Measurements from ENCODE around the gene BCAS3. TPM values are rescaled to one million over a fixed set of nuclear protein-coding genes. Genes with fewer than 3 reads are reported as not detected.

Gene BCAS3
- total RNA-seq, 1 donor from 2014 or later = 14.5 TPM

DNA sequence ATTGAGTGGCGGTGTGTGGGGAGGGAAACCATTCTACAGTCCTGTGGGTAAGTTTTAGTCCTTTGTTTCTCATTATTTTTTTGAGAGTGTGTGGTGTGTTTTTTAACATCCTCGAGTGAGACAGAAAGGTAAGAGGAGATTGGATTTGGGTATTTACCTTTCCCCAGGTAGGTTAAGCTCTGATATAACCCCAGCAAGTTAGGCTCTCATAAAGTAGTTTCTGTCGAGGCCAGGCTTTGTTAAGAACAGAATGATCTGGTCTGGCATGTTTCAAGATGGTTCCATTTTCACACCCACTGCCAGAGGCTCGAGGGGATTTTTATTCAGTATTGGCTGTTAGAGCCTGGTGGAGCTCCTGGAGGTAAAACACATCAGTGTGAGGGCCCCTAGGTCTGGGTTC is 62.9 kb downstream of the BCAS3 start:
- Histone ChIP-seq H3K27ac (ENCODE audit: low read depth, low read length) (no peak overlapping the region), H3K4me3 (ENCODE audit: insufficient read depth, low read depth, low read length) (no peak overlapping the region), H4K20me1 (ENCODE audit: insufficient read depth, low read length) (no peaks in the 10 kb centered on the region), H3K79me2 (ENCODE audit: insufficient read depth, low read length) (no peaks in the 10 kb centered on the region), H3K9me3 (ENCODE audit: insufficient read depth, low read depth, low read length) (no peaks in the 10 kb centered on the region), H3K4me1 (ENCODE audit: insufficient read depth, low read length) (peaks cover 10% of the 10 kb centered on the region), H3K4me2 (ENCODE audit: low read length) (no peak overlapping the region), H3K27me3 (ENCODE audit: insufficient read depth, low read length) (no peaks in the 10 kb centered on the region), H2AFZ (ENCODE audit: low read depth, low read length) (no peak overlapping the region), H3K36me3 (ENCODE audit: insufficient read depth, low read length) (no peaks in the 10 kb centered on the region), H3K9ac (ENCODE audit: low read length) (no peak overlapping the region)
- Mint-ChIP-seq H3K4me1 (ENCODE audit: low read depth, unreplicated experiment) (peaks cover 11% of the 10 kb centered on the region), H3K36me3 (ENCODE audit: low read depth, unreplicated experiment) (peaks cover 4% of the 10 kb centered on the region), H3K27ac (ENCODE audit: unreplicated experiment) (no peak overlapping the region), H3K27me3 (ENCODE audit: low read depth, unreplicated experiment) (no peaks in the 10 kb centered on the region), H3K4me3 (ENCODE audit: unreplicated experiment) (no peak overlapping the region), H3K9me3 (ENCODE audit: unreplicated experiment) (no peaks in the 10 kb centered on the region)
- TF ChIP-seq, protein P1, sequence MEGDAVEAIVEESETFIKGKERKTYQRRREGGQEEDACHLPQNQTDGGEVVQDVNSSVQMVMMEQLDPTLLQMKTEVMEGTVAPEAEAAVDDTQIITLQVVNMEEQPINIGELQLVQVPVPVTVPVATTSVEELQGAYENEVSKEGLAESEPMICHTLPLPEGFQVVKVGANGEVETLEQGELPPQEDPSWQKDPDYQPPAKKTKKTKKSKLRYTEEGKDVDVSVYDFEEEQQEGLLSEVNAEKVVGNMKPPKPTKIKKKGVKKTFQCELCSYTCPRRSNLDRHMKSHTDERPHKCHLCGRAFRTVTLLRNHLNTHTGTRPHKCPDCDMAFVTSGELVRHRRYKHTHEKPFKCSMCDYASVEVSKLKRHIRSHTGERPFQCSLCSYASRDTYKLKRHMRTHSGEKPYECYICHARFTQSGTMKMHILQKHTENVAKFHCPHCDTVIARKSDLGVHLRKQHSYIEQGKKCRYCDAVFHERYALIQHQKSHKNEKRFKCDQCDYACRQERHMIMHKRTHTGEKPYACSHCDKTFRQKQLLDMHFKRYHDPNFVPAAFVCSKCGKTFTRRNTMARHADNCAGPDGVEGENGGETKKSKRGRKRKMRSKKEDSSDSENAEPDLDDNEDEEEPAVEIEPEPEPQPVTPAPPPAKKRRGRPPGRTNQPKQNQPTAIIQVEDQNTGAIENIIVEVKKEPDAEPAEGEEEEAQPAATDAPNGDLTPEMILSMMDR (IDR thresholded peaks at IDR 0.05; ENCODE audit: insufficient read depth, low read depth, low read length) = no peak
- no peak for TF ChIP-seq EZH2 (IDR thresholded peaks at IDR 0.05; ENCODE audit: insufficient read depth, low read length)
- no peak for FAIRE-seq
- no peak for DNase-seq (ENCODE audit: low read depth)

DNA sequence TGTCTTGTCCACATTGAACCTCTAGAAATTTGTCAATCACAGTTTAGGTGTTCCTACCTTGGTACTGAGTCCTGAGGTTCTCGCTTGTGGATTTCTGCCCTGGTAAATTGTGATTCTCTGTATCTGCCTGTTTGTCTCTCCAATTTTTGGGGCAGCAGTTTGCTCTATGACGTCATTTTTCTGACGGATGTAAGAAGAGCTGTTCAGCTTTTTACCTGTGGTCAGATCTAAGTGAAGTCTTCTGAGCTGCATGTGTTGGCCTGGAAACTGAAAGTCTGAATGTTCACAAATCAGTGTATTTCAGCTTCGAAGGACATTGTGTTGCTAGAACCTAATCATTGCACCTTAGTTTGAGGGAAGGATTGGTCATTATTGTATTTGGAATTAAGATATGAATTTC is 63.4 kb downstream of the BCAS3 start:
- Histone ChIP-seq H3K36me3 (ENCODE audit: insufficient read depth, low read length) (no peaks in the 10 kb centered on the region), H3K27me3 (ENCODE audit: insufficient read depth, low read length) (no peaks in the 10 kb centered on the region), H3K79me2 (ENCODE audit: insufficient read depth, low read length) (no peaks in the 10 kb centered on the region), H3K9me3 (ENCODE audit: insufficient read depth, low read depth, low read length) (no peaks in the 10 kb centered on the region), H4K20me1 (ENCODE audit: insufficient read depth, low read length) (no peaks in the 10 kb centered on the region), H2AFZ (ENCODE audit: low read depth, low read length) (no peak overlapping the region), H3K4me2 (ENCODE audit: low read length) (no peak overlapping the region), H3K9ac (ENCODE audit: low read length) (no peak overlapping the region), H3K4me1 (ENCODE audit: insufficient read depth, low read length) (peaks cover 10% of the 10 kb centered on the region), H3K27ac (ENCODE audit: low read depth, low read length) (no peak overlapping the region), H3K4me3 (ENCODE audit: insufficient read depth, low read depth, low read length) (no peak overlapping the region)
- DNase-seq (ENCODE audit: low read depth) = no peak
- TF ChIP-seq, protein P1 (IDR thresholded peaks at IDR 0.05; ENCODE audit: insufficient read depth, low read depth, low read length) = no peak
- no peak for TF ChIP-seq EZH2 (IDR thresholded peaks at IDR 0.05; ENCODE audit: insufficient read depth, low read length)
- FAIRE-seq = no peak
- Mint-ChIP-seq H3K9me3 (ENCODE audit: unreplicated experiment) (no peaks in the 10 kb centered on the region), H3K27me3 (ENCODE audit: low read depth, unreplicated experiment) (no peaks in the 10 kb centered on the region), H3K4me3 (ENCODE audit: unreplicated experiment) (no peak overlapping the region), H3K36me3 (ENCODE audit: low read depth, unreplicated experiment) (peaks cover 4% of the 10 kb centered on the region), H3K27ac (ENCODE audit: unreplicated experiment) (no peak overlapping the region), H3K4me1 (ENCODE audit: low read depth, unreplicated experiment) (peaks cover 11% of the 10 kb centered on the region)

DNA sequence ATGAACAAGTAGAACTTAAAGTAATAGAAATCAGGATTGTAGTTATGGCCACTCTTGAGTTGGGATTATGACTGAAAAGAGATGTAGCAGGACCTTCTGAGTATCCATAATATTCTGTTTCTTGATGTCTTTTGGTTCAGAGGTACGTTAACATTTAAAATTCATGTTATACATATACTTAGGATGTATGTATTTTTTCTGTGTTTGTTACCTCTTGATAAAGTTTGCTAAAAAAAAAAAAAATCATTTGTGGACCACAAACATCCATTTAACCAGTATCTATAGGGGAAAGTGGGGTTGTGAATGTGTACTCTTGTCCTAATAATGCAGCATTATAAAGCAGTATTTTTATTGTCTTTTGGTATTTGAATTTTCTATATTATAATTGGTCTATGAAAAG is 65.6 kb downstream of the BCAS3 start:
- Histone ChIP-seq H3K4me1 (ENCODE audit: insufficient read depth, low read length) (peaks cover 10% of the 10 kb centered on the region), H3K27ac (ENCODE audit: low read depth, low read length) (peak overlapping the region; percentile 70), H4K20me1 (ENCODE audit: insufficient read depth, low read length) (no peaks in the 10 kb centered on the region), H3K9ac (ENCODE audit: low read length) (peak overlapping the region; percentile 71), H3K4me2 (ENCODE audit: low read length) (peak overlapping the region; percentile 84), H3K36me3 (ENCODE audit: insufficient read depth, low read length) (no peaks in the 10 kb centered on the region), H3K4me3 (ENCODE audit: insufficient read depth, low read depth, low read length) (peak overlapping the region; percentile 35), H3K79me2 (ENCODE audit: insufficient read depth, low read length) (no peaks in the 10 kb centered on the region), H2AFZ (ENCODE audit: low read depth, low read length) (peak overlapping the region; percentile 59), H3K27me3 (ENCODE audit: insufficient read depth, low read length) (no peaks in the 10 kb centered on the region), H3K9me3 (ENCODE audit: insufficient read depth, low read depth, low read length) (no peaks in the 10 kb centered on the region)
- peaks cover 16% of the 10 kb centered on the region for H3K4me1 Mint-ChIP-seq (ENCODE audit: low read depth, unreplicated experiment)
- no peak for TF ChIP-seq EZH2 (IDR thresholded peaks at IDR 0.05; ENCODE audit: insufficient read depth, low read length)
- TF ChIP-seq, protein P1 (IDR thresholded peaks at IDR 0.05; ENCODE audit: insufficient read depth, low read depth, low read length) = no peak
- DNase-seq (ENCODE audit: low read depth) (no peak), FAIRE-seq (no peak)
- no peak overlapping the region for H3K4me3 Mint-ChIP-seq (ENCODE audit: unreplicated experiment)
- no peak overlapping the region for H3K27ac Mint-ChIP-seq (ENCODE audit: unreplicated experiment)
- H3K36me3 Mint-ChIP-seq (ENCODE audit: low read depth, unreplicated experiment) = peaks cover 2% of the 10 kb centered on the region
- H3K9me3 Mint-ChIP-seq (ENCODE audit: unreplicated experiment) = no peaks in the 10 kb centered on the region
- no peaks in the 10 kb centered on the region for H3K27me3 Mint-ChIP-seq (ENCODE audit: low read depth, unreplicated experiment)
